GM12878 (cell line): ENCODE data around the gene F12.
A peak's percentile ranks its signal among the peaks of the same experiment; 100 is the strongest.

Experiments used
- BRCA1 ChIP-seq: IDR thresholded peaks from 2 replicates; pipeline ENCODE4 v1.6.1; 2011; ENCODE audit warnings: low read depth, low read length, improper control_type of control experiment
- POLR2AphosphoS5 ChIP-seq: IDR thresholded peaks from 2 replicates; pipeline ENCODE4 v1.6.1; 2011; ENCODE audit warnings: mild to moderate bottlenecking, low read length, inconsistent platforms
- SPI1 ChIP-seq: IDR thresholded peaks from 2 replicates; pipeline ENCODE4 v1.6.1; 2011; ENCODE audit warnings: low read depth, mild to moderate bottlenecking, low read length, moderate library complexity, borderline replicate concordance; ENCODE audit not compliant: insufficient read depth
- TARDBP ChIP-seq: IDR thresholded peaks from 2 replicates; pipeline ENCODE4 v1.6.1; 2016; ENCODE audit warnings: borderline replicate concordance
- ZZZ3 ChIP-seq: IDR thresholded peaks from 2 replicates; pipeline ENCODE4 v1.6.1; 2011; ENCODE audit warnings: low read depth; ENCODE audit not compliant: control insufficient read depth, insufficient read length
- TF ChIP-seq, protein P1 (sequence below), 3 experiments: IDR thresholded peaks in 2 of 3; conservative IDR thresholded peaks in 1 of 3; 2 replicates each; pipeline ENCODE4 v1.5.1; 2011; ENCODE audit warnings: low read depth in 3 of 3, low read length in 3 of 3, mild to moderate bottlenecking in 3 of 3, control low read depth in 2 of 3, moderate library complexity in 2 of 3, inconsistent platforms in 1 of 3, mixed read lengths in 1 of 3; ENCODE audit not compliant: control insufficient read depth in 2 of 3, insufficient read depth in 1 of 3; ENCODE audit errors: extremely low read depth in 1 of 3

DNA sequence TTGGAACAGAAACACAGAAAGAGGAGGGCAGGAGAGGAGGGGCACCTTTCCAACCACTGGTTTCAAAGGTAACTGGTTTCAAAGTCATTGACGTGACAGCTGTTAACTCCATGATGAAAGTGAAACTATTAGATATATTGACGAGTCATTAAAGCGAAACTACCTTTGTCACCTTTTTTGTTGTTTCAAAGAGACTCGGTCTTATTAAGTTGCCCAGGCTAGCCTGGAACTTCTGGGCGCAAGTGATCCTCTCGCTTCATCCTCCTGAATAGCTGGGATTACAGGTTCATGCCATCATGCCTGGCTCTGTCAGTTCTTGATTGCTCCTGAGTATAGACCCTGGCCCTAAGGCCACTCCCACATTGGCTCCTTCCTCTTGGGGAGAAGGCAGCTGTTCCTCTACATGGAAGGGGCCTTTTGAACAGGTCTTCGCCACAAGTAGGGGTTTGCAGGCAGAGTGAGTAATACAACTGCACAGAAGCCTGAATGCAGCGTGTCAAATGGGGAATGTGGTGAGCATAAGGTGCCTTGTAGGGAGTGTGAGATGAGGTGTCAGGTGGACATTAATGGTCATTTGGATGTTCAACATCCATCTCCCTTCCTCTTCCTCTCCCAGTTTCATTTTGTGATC lies 3.4 kb upstream of the F12 start:
- TF ChIP-seq, protein P1, sequence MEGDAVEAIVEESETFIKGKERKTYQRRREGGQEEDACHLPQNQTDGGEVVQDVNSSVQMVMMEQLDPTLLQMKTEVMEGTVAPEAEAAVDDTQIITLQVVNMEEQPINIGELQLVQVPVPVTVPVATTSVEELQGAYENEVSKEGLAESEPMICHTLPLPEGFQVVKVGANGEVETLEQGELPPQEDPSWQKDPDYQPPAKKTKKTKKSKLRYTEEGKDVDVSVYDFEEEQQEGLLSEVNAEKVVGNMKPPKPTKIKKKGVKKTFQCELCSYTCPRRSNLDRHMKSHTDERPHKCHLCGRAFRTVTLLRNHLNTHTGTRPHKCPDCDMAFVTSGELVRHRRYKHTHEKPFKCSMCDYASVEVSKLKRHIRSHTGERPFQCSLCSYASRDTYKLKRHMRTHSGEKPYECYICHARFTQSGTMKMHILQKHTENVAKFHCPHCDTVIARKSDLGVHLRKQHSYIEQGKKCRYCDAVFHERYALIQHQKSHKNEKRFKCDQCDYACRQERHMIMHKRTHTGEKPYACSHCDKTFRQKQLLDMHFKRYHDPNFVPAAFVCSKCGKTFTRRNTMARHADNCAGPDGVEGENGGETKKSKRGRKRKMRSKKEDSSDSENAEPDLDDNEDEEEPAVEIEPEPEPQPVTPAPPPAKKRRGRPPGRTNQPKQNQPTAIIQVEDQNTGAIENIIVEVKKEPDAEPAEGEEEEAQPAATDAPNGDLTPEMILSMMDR (IDR thresholded peaks at IDR 0.05 in 2 of 3, conservative IDR thresholded peaks at IDR 0.05 in 1 of 3; ENCODE audit: control insufficient read depth in 2 of 3, extremely low read depth in 1 of 3, insufficient read depth in 1 of 3, low read depth in 3 of 3, low read length in 3 of 3), result no peak
- TF ChIP-seq BRCA1 (no peak), POLR2AphosphoS5 (peak; percentile 47; the same call in 1 of the 2 replicates), ZZZ3 (no peak), TARDBP (no peak), SPI1 (0 out of 2 replicates have a peak, but pooled peaks have one; percentile 2)
